T-helper 1 cell treated with Interleukin-12 subunit alpha and Interleukin-12 subunit beta and Interleukin-4 antibody, amounts not matched to agents 30 ng/mL and 1 ng/mL, for 36 hours (primary cell): ENCODE measurements around the gene QSOX1. TPM values are rescaled to one million over a fixed set of nuclear protein-coding genes. Genes with fewer than 3 reads are reported as not detected.

ENCODE experiments used
- intact Hi-C: fragments of 100-400 bp; cut with micrococcal nuclease; formaldehyde crosslinking; loops from one replicate; pipeline ENCODE4 v1.15.1; 2024
- total RNA-seq: library from RNA; stranded (reverse); gene quantifications from 2 replicates; pipeline ENCODE4 v1.2.3, GENCODE V29; 2022

QSOX1 gene
- total RNA-seq, 1 donor from 2014 or later, result 40.5 TPM

DNA sequence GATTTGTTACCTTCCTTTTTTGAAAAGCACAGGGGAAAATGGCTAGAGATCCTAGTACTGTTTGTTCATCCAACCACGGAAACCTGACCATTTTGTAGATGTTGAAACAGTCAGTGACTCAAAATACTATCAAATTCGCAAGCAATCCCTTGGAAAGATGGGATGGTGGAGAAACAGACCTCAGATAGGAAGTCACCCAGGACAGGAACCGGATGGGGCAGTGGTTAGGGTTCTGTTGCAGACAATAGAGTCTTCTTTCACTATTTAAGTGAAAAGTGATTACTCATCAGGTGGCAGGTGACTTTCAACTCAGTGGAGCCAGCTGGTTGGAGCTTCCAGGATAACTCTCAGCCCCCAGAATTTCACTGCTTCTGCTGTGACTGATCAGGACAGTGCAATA, 92.4 kb downstream of the QSOX1 start:
- intact Hi-C loops, result no loop called here

- intact Hi-C loops, result no loop called here
Observed at GRCh38 chr1:180247580-180247979, 92.9 kb downstream of the QSOX1 start.

- intact Hi-C loops, result no loop called here
Observed at GRCh38 chr1:180248176-180248575, 93.5 kb downstream of the QSOX1 start.

DNA sequence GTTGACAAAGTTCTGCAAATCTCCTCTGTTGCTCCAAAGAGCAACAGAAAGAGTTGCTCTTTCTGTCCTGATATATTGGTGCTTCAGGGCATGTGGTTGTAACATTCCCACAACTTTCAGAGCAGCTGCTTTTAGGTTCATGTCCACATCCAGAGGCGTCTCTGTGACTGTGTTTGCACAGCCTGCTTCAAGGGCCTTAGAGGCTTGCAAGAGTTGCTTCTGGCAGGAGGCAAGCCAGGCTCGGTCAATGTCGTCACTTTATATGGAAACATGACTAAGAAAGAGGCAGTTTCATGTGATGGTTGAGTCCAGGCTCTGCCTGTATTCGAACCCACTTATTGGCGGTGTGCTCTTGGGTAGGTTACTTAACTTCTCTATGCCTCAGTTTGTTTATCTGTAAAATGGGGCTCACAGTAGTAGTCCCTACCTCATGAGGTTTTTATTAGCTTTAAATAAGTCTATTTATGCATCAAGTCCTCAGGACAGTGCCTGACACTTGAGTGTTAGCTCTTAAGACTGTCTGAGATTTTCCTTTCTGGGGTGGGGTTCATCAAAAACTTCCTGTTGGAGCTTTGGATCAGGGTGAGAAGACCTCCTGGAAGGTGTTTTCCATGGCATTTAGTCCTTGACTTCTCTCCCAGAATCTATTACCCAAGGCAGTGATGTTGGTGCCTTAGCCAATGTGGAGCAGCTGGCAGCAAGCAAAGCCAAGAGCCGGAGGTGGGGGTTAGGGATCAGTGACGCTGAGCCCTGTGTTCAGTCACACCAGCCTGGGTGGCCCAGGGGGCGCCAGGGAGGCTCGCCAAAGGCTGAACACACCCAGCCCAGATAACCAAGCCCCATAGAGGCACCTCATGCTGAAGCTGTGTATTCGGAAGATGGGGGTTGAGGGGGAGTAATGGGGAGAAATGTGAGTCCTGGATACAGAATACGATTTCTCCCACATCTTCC, 94.3 kb downstream of the QSOX1 start:
- intact Hi-C loops, result no loop called here

DNA sequence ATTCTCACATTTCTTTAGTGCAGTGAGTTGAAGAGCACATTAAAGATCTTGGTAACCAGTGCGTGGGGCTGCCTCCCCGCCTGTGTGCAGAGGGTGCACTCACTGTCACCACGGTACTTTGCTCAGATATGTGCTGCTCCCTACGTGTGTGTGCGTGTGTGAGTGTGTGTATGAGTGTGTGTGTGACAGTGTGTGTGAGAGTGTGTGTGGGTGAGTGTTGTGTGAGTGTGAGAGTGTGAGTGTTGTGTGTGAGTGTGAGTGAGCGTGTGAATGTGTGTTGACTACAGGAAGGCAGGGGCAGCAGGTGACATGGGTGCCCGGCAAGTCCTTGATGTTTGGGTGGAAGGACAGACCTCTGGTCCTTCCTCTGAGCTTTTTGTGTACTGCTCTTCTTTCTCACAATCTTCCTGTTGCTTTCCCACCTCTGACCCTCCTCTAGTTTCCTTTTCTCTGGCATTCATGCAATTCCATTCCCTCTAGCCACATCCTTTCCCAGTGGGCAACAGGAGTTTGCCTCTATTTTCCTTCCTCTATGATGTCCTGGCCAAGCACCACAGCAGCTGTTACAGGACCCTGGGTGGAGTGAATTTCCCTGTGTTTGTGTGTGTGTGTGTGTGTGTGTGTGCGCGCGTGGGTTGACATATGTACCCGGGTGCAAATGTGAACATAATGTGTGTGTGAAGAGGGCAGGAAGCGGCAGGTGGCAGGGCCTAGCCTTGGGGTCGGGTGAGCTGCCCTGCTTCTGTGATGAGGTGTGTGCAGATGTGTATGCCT, 95.2 kb downstream of the QSOX1 start:
- intact Hi-C loops, result no loop called here

- intact Hi-C loops, result no loop called here
Observed at GRCh38 chr1:180250499-180250770, 95.8 kb downstream of the QSOX1 start.

DNA sequence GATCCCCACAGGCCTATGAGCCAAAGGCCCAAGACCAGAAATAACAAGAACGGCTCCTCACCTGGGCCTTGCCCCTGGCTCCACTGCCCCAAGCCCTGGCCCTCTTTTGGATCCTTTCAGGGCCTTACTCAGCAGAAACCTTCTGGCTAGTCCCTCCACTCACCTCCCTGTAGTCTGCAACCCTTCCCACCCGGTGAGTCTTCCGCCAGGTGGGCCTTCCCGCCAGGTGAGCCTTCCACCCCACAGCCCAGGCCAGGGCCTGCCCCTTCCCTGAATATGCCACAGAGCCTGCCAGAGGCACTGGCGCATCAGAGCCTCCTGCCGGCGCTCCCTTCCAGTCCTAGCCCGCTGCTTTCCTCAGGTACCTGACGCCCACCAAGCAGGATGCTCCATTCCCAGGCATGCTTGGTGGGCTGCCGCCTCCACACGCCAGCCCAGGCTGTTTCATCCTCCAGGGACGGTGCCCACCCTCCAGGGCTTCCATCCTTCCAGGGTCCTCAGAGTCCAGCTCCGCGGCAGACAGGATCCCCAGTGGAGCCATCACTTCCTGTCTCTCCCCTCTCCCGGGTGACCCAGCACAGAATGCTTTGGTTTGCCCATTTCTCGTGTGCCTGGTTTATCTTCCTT, 96.3 kb downstream of the QSOX1 start:
- intact Hi-C loops, result no loop called here

- intact Hi-C loops, result loop anchor here (1.0 kb wide), 3 partner anchors 165 to 231 kb away; no protein-coding TSS in a partner anchor
Observed at GRCh38 chr1:180251526-180252305, 97.0 kb downstream of the QSOX1 start.

- intact Hi-C loops, result loop anchor here (1.0 kb wide), 3 partner anchors 163 to 229 kb away; no protein-coding TSS in a partner anchor
Observed at GRCh38 chr1:180252638-180253536, 98.2 kb downstream of the QSOX1 start.

Other genes with a start within 250 kb of the QSOX1 start
- 51.0 and 55.5 TPM in 2 replicates for gene CEP350, start 200.1 kb upstream of the QSOX1 start, total RNA-seq
- gene LHX4, start 75.4 kb downstream of the QSOX1 start, total RNA-seq, result not detected in 2 replicates